ENCODE measurements around the gene GPR35.

GRCh38 chr2:240611601-240612210, 13.6 kb upstream of the GPR35 start:
- no peak for TF ChIP-seq CTCF (conservative IDR thresholded peaks at IDR 0.05)
- no peak for TF ChIP-seq ZFX (IDR thresholded peaks at IDR 0.05)
